ENCODE measurements around the gene IGFN1. TPM values are rescaled to one million over a fixed set of nuclear protein-coding genes. Genes with fewer than 3 reads are reported as not detected.

IGFN1 gene
- total and polyA plus RNA-seq, 9 of the 15 experiments (the other 6 are each of a cell fraction or from before 2014, with no cell fraction given), result 0.04 TPM; not detected in 8

- TF ChIP-seq RBM39 (optimal IDR thresholded peaks at IDR 0.05; ENCODE audit: low read depth, low read length) (no peak), RBM14 (IDR thresholded peaks at IDR 0.05; ENCODE audit: borderline replicate concordance, insufficient read depth, low read depth, low read length) (no peak), ZNF436 (CRISPR knock-in tag; IDR thresholded peaks at IDR 0.05) (no peak), IRF2 (CRISPR knock-in tag; IDR thresholded peaks at IDR 0.05) (no peak), SREBF2 (CRISPR knock-in tag; IDR thresholded peaks at IDR 0.05) (no peak), ZBTB43 (CRISPR knock-in tag; IDR thresholded peaks at IDR 0.05) (no peak), OTX1 (CRISPR knock-in tag; IDR thresholded peaks at IDR 0.05) (peak; percentile 14; the same call in 1 of the 2 replicates), TFAM (CRISPR knock-in tag; conservative IDR thresholded peaks at IDR 0.05) (no peak), GTF2A2 (tag; IDR thresholded peaks at IDR 0.05) (no peak), ZNF699 (CRISPR knock-in tag; IDR thresholded peaks at IDR 0.05; ENCODE audit: insufficient replicate concordance) (no peak), ZNF740 (CRISPR knock-in tag; IDR thresholded peaks at IDR 0.05) (no peak), ZNF740 (tag; IDR thresholded peaks at IDR 0.05) (no peak), ZNF639 (CRISPR knock-in tag; conservative IDR thresholded peaks at IDR 0.05 in 1 of 2, IDR thresholded peaks at IDR 0.05 in 1 of 2) (no peak), ZBTB2 (IDR thresholded peaks at IDR 0.05) (peak; percentile 51; the same call in 1 of the 2 replicates), YBX1 (IDR thresholded peaks at IDR 0.05) (no peak), ZEB2 (IDR thresholded peaks at IDR 0.05) (no peak), E2F3 (CRISPR knock-in tag; IDR thresholded peaks at IDR 0.05) (no peak), HMGXB4 (CRISPR knock-in tag; IDR thresholded peaks at IDR 0.05) (0 out of 2 replicates have a peak, but pooled peaks have one; percentile 1), ZBTB17 (CRISPR knock-in tag; IDR thresholded peaks at IDR 0.05) (no peak)
These were observed 36.0 kb upstream of the IGFN1 start, which contains the start of gene TMEM9 (continued) for GRCh38 chr1:201154389-201155165.

Measured in K562 (cell line).